ENCODE data around the gene TRIP4.
"Not testable (repeated sequence)": the region's sequence is repeated elsewhere in the genome, so short reads cannot be mapped to it uniquely, and the experiment has no call there.

TRIP4 gene

DNA sequence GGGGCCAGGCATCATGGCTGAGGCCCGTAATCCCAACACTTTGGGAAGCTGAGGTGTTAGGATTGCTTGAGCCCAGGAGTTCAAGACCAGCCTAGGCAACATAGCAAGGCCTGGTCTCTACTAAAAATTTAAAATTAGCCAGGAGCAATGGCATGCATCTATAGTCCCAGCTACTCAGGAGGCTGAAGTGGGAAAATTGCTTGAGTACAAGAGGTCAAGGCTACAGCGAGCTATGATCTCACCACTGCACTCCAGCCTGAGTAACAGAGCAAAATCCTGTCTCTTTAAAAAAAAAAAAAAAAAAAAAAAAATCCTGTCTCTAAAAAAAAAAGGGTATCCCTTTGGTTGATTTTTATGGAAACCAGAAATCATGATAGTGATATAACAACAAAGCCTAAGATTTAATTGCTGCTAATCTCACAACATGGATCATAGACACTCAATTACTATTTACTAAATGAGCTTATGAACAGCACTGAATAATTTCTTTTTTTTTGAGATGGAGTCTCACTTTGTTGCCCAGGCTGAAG, 18.5 kb upstream of the TRIP4 start:
- TF ChIP-seq, protein P1, sequence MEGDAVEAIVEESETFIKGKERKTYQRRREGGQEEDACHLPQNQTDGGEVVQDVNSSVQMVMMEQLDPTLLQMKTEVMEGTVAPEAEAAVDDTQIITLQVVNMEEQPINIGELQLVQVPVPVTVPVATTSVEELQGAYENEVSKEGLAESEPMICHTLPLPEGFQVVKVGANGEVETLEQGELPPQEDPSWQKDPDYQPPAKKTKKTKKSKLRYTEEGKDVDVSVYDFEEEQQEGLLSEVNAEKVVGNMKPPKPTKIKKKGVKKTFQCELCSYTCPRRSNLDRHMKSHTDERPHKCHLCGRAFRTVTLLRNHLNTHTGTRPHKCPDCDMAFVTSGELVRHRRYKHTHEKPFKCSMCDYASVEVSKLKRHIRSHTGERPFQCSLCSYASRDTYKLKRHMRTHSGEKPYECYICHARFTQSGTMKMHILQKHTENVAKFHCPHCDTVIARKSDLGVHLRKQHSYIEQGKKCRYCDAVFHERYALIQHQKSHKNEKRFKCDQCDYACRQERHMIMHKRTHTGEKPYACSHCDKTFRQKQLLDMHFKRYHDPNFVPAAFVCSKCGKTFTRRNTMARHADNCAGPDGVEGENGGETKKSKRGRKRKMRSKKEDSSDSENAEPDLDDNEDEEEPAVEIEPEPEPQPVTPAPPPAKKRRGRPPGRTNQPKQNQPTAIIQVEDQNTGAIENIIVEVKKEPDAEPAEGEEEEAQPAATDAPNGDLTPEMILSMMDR (IDR thresholded peaks at IDR 0.05; ENCODE audit: low read depth, low read length), result no peak
- no peak overlapping the region for H3K4me3 ChIP-seq (ENCODE audit: low read depth, low read length)

DNA sequence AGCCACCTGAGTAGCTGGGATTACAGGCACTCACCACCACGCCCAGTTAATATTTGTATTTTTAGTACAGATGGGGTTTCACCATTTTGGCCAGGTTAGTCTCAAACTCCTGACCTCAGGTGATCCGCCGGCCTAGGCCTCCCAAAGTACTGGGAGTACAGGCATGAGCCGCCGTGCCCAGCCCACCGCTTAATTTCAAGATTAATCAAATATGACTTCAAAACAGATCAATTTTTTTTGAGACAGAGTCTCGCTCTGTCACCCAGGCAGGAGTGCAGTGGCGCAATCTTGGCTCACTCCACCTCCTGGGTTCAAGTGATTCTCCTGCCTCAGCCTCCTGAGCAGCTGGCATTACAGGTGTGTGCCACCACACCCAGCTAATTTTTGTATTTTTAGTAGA, 16.3 kb upstream of the TRIP4 start:
- H3K4me3 ChIP-seq (ENCODE audit: low read depth, low read length), result not testable (repeated sequence)

DNA sequence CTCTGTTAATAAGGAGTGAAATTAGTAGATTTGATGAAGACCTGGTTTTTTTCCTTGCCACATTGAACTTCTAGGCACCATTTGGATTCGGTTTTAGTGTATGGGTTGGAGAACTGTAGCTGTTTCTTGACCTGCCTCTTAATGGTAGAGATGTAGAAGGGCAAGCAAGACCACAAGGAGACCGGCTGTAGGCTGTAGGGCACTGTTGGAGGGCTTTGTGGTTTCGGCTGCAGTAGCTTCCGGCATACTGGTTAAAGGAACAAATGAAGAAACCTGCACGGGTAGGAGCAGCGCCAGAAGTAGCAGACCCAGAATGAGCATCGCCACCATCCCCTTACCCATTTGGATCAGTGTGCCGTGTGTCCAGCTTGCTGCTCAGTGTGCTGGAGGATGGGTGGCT, 14.3 kb upstream of the TRIP4 start:
- H3K4me3 ChIP-seq (ENCODE audit: low read depth, low read length), result no peak overlapping the region
- TF ChIP-seq, protein P1 (IDR thresholded peaks at IDR 0.05; ENCODE audit: low read depth, low read length), result no peak

DNA sequence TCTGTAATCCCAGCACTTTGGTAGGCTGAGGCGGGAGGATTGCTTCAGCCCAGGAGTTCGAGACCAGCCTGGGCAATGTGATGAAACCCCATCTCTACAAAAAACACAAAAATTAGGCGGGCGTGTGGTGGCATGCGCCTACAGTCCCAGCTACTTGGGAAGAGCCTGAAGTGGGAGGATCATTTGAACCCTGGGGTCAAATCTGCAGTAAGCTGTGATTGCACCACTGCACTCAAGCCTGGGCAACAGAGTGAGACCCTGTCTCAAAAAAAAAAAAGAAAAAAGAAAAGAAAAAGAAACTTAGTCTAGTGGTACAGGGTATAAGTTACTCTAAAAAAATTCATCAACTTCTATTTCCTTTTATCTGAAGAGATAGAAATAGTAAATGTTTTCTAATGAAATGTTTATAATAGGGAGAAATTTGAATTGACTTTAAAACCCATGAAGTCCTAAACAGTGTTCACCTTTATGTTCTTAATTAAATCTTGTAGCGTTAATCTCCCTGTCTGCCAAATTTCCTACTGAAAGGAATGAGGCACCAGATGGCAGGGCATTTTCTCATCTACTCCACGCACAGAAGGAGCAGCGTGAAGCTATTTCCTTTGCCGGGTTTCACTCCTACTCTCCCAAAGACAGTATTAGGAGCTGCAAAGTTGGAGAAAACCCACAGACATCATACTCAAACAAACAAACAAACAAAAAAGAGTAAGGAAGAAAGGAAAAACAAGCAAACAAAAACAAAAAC, 8.2 kb upstream of the TRIP4 start:
- peak overlapping the region; percentile 7 for H3K4me3 ChIP-seq (ENCODE audit: low read depth, low read length)
- TF ChIP-seq, protein P1 (IDR thresholded peaks at IDR 0.05; ENCODE audit: low read depth, low read length), result no peak

DNA sequence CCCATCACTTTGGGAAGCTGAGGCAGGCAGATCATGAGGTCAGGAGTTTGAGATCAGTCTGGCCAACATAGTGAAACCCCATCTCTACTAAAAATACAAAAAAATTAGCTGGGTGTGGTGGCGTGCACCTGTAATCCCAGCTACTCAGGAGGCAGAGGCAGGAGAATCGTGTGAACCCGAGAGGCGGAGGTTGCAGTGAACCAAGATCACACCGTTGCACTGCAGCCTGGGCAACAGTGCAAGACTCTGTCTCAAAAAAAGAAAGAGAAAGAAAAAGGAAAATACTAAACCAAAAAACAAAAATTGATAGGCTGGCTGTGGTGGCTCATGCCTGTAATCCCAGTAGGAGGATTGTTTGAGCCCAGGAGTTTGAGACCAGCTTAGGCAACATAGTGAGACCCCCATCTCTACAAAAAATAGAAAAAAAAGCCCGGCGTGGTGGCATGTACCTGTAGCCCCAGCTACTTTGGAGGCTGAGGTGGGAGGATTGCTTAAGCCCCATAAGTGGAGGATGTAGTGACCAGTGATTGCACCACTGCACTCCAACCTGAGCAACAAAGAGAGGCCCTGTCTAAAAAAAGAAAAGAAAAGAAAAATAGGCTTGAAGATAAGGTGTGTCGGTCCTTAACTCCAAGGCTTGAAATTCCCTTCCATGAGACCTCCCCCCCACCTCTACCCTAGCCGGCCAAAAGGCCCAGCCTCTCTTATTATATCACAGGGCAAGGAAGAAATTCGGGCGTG, 7.3 kb upstream of the TRIP4 start:
- peak overlapping the region; percentile 67 for H3K4me3 ChIP-seq (ENCODE audit: low read depth, low read length)

DNA sequence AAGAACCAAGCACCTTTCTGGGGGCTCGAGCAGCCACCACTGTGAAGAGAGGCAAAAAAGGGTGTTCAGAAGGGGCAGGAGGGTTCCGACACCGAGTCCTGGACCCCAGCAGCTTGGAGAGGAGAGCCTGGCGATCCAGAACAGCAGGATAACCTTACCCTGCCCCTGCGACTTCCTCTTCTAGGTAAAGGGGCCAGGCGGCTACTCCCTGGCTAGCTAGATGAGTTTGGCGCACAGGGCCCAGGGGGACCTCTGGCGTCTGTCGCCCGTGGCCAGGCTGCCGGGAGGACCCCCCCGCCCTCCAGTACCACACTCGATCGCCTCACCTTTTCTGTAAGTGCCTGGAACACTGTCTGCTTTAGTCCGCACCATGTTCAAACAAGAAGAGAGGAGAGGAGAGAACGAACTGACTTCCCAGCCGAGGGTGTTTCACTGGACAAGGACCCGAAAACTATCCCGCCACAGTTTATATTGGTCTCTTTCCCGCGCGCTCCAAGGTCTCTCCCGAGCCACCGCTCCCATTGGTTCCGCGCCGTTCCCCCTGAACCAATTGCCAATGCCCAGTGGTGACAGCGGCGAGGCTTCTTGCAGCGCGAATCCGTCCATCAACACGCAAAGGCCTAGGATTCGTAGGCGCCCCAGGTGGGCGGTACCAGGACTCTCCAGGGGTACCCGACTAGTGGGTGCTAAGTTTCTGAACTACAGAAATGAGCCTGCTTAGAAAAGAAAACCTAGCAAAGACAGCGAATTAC, 6.5 kb upstream of the TRIP4 start, which contains the start of gene PCLAF:
TSS of gene PCLAF (minus strand) at position 442 of the 752 bp plus-strand sequence. CDS start at position 372, 70 bp downstream.
- TF ChIP-seq, protein P1 (IDR thresholded peaks at IDR 0.05; ENCODE audit: low read depth, low read length), result no peak
- peak within 1 kb of the TSS; percentile 67 for H3K4me3 ChIP-seq (ENCODE audit: low read depth, low read length)

DNA sequence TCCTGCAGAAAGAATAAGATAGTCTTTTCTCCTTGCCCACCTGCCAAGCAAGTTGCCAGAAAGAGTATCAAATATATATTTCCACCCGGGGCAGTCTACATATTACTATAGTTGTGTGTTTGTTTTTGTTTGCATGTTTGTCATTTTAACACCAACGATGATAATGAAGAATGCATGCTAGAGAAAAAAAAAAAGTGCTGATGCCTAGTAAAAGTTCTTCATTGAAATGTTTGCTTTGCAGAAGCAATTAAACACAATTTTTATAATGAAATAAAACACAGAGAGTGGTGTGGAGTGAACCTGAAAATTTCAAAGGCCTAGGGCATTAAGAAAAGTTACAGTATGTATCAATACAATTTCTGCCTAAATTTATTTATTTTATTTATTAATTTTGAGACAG, 3.9 kb upstream of the TRIP4 start:
- TF ChIP-seq, protein P1 (IDR thresholded peaks at IDR 0.05; ENCODE audit: low read depth, low read length), result no peak
- no peak overlapping the region for H3K4me3 ChIP-seq (ENCODE audit: low read depth, low read length)

DNA sequence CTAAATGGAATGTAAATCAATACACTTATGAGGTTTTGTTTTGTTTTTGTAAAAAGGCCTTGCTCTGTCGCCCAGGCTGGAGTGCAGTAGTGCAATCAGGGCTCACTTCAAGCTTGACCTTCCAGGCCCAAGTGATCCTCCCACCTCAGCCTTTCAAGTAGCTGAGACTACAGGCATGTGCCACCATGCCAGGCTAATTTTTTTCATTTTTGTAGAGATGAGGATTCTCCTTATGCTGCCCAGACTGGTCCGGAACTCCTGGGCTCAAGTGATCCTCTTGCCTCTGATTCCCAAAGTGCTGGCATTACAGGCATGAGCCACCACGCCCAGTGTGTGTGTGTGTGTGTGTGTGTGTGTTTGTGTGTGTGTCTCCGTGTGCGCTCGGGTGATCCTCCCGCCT, 1.3 kb upstream of the TRIP4 start:
- TF ChIP-seq, protein P1 (IDR thresholded peaks at IDR 0.05; ENCODE audit: low read depth, low read length), result no peak
- H3K4me3 ChIP-seq (ENCODE audit: low read depth, low read length), result no peak overlapping the region
